Panc1 (cell line): ENCODE data around the gene GNRH2. TPM values are rescaled to one million over a fixed set of nuclear protein-coding genes. Genes with fewer than 3 reads are reported as not detected.

Source experiments
- ATAC-seq: fragments of 200-7000 bp; cut with Tn5 transposase; 2 replicates; pipeline ENCODE4 v1.9.1; 2020; ENCODE audit warnings: mild to moderate bottlenecking, moderate library complexity
- BruUV-seq: library from RNA; stranded (reverse); fragments of 400-500 nt; replicated peaks from 2 replicates; lab custom pipeline; 2021; lab: Mats Ljungman, UMichigan
- CTCF ChIA-PET: fragments of 300-600 bp; sonication (Branson Sonifier 250); formaldehyde crosslinking; loops from one replicate; lab custom pipeline; 2022; ENCODE audit warnings: antibody characterized with exemption; lab: Charles Lee
- POLR2A ChIA-PET: fragments of 300-600 bp; sonication (Branson Sonifier 250); formaldehyde crosslinking; loops from one replicate; lab custom pipeline; 2022; ENCODE audit warnings: antibody characterized with exemption; lab: Charles Lee
- DNase-seq: peaks from one replicate; pipeline ENCODE4 v3.0.0-alpha.2; 2010; ENCODE audit warnings: low read depth, low spot score
- H3K27ac ChIP-seq: 2 replicates; pipeline ENCODE4 v1.5.1; 2011; ENCODE audit warnings: mild to moderate bottlenecking, low read length, inconsistent platforms
- H3K27me3 ChIP-seq: fragments of 200-500 bp; sonication (Bioruptor generic); 2 replicates; pipeline ENCODE4 v1.6.0; 2014; ENCODE audit warnings: low read length, inconsistent platforms; ENCODE audit not compliant: control insufficient read depth, insufficient read depth
- H3K36me3 ChIP-seq: fragments of 200-500 bp; sonication (Bioruptor generic); 2 replicates; pipeline ENCODE4 v1.5.1; 2014; ENCODE audit warnings: inconsistent platforms, mild to moderate bottlenecking, low read length, moderate library complexity; ENCODE audit not compliant: control insufficient read depth, insufficient read depth
- H3K4me1 ChIP-seq: 2 replicates; pipeline ENCODE4 v1.5.1; 2011; ENCODE audit warnings: inconsistent platforms, mild to moderate bottlenecking, low read length, moderate library complexity; ENCODE audit not compliant: control insufficient read depth, insufficient read depth
- H3K4me3 ChIP-seq, 2 experiments: 2 replicates each; pipeline ENCODE4 v1.5.1; 2011 to 2012; ENCODE audit warnings: low read depth in 2 of 2, low read length in 2 of 2, mild to moderate bottlenecking in 2 of 2, inconsistent platforms in 1 of 2, moderate library complexity in 1 of 2
- H3K9me3 ChIP-seq: fragments of 200-500 bp; sonication (Bioruptor generic); 2 replicates; pipeline ENCODE4 v1.5.1; 2014; ENCODE audit warnings: low read depth, mild to moderate bottlenecking, inconsistent platforms, low read length, moderate library complexity; ENCODE audit not compliant: control insufficient read depth, insufficient read depth
- CTCF ChIP-seq: fragments of 450-650 bp; IDR thresholded peaks from 2 replicates; pipeline ENCODE4 v1.5.1; 2017; ENCODE audit warnings: mild to moderate bottlenecking
- POLR2AphosphoS5 ChIP-seq: IDR thresholded peaks from 2 replicates; pipeline ENCODE4 v1.6.1; 2012; ENCODE audit warnings: mild to moderate bottlenecking, low read depth, low read length, moderate library complexity
- REST ChIP-seq, 2 experiments: IDR thresholded peaks; 2 replicates each; pipeline ENCODE4 v1.6.1; 2011 to 2012; ENCODE audit warnings: low read depth in 2 of 2, control low read depth in 1 of 2, low read length in 1 of 2, mild to moderate bottlenecking in 1 of 2, moderate library complexity in 1 of 2; ENCODE audit not compliant: insufficient read depth in 1 of 2
- SIN3A ChIP-seq: IDR thresholded peaks from 2 replicates; pipeline ENCODE4 v1.6.1; 2012; ENCODE audit warnings: low read depth, mild to moderate bottlenecking, low read length, moderate library complexity, borderline replicate concordance; ENCODE audit not compliant: insufficient read depth
- TCF7L2 ChIP-seq: IDR thresholded peaks from 2 replicates; pipeline ENCODE4 v1.6.1; 2011; ENCODE audit warnings: mild to moderate bottlenecking, low read depth, low read length, inconsistent platforms
- in situ Hi-C: cut with HindIII; loops from 2 replicates; pipeline ENCODE4 v1.10.0; 2016; ENCODE audit warnings: low sequenced_read_pairs, low pct_unique_long_range_greater_than_20kb
- intact Hi-C: fragments of 100-400 bp; cut with micrococcal nuclease; formaldehyde crosslinking; loops from one replicate; pipeline ENCODE4 v1.10.0; 2022; ENCODE audit not compliant: unreplicated experiment
- total RNA-seq: library from RNA; stranded (reverse); gene quantifications from one replicate; pipeline ENCODE4 v1.2.1, GENCODE V29; 2021; ENCODE audit not compliant: unreplicated experiment

The GNRH2 gene
- total RNA-seq, 1 experiment from 2014 or later = 0.49 TPM

GRCh38 chr20:3082955-3083952 is 39.8 kb downstream of the GNRH2 start:
- TF ChIP-seq CTCF = no peak
- no peak for TF ChIP-seq SIN3A
- TF ChIP-seq REST (IDR thresholded peaks at IDR 0.05; ENCODE audit: insufficient read depth in 1 of 2, low read depth in 2 of 2, low read length in 1 of 2) = no peak
- no peak for TF ChIP-seq POLR2AphosphoS5
- TF ChIP-seq TCF7L2 = no peak
- H3K4me3 ChIP-seq = no peak overlapping the region
- ChIA-PET POLR2A (no interaction called here), CTCF (no interaction called here)
- H3K36me3 ChIP-seq = no peaks in the 10 kb centered on the region
- no peaks in the 10 kb centered on the region for H3K27me3 ChIP-seq
- in situ Hi-C loops (no loop called here), intact Hi-C loops (no loop called here)
- no peak for ATAC-seq
- no peaks in the 10 kb centered on the region for H3K9me3 ChIP-seq
- H3K27ac ChIP-seq = no peak overlapping the region
- no peak for DNase-seq
- H3K4me1 ChIP-seq = peaks cover 16% of the 10 kb centered on the region
- BruUV-seq = no TSS peak

GRCh38 chr20:3084283-3084985 is 41.0 kb downstream of the GNRH2 start, which contains the start of gene AVP:
Gene AVP, minus strand, starts transcription at chr20:3084724. Its CDS starts 50 bp downstream, at chr20:3084674.
- Histone ChIP-seq H3K27ac (no peak within 1 kb of the TSS), H3K9me3 (no peaks in the 10 kb centered on the region), H3K4me1 (peaks cover 16% of the 10 kb centered on the region), H3K27me3 (no peaks in the 10 kb centered on the region), H3K36me3 (no peaks in the 10 kb centered on the region), H3K4me3 (no peak within 1 kb of the TSS)
- intact Hi-C loops (no loop called here), in situ Hi-C loops (no loop called here)
- DNase-seq (no peak), ATAC-seq (no peak)
- ChIA-PET POLR2A (no interaction called here), CTCF (interaction anchor here (0.7 kb wide), 1 partner anchor 233 kb away, joined by 7 read pairs; no protein-coding TSS in a partner anchor)
- no TSS peak for BruUV-seq
- TF ChIP-seq CTCF (no peak), TCF7L2 (no peak), SIN3A (no peak)
